HG03442 (cell line): ENCODE measurements around the gene PDLIM4.

Experiments
- ATAC-seq: cut with Tn5 transposase; IDR thresholded peaks from one replicate; pipeline ENCODE4 v1.9.1; 2021; ENCODE audit warnings: mild to moderate bottlenecking, moderate library complexity; ENCODE audit not compliant: unreplicated experiment

The PDLIM4 gene

GRCh38 chr5:132257131-132258101 is at the start of gene PDLIM4:
PDLIM4 (plus strand) TSS chr5:132257696; CDS start chr5:132257735, 39 bp downstream.
- no peak for ATAC-seq

- ATAC-seq, result no peak
Observed at GRCh38 chr5:132207778-132208177, 49.7 kb upstream of the PDLIM4 start.

- ATAC-seq, result no peak
Observed at GRCh38 chr5:132209131-132209530, 48.4 kb upstream of the PDLIM4 start.

GRCh38 chr5:132209901-132210545 is 47.5 kb upstream of the PDLIM4 start:
- no peak for ATAC-seq

- ATAC-seq, result no peak
Observed at GRCh38 chr5:132210944-132211343, 46.6 kb upstream of the PDLIM4 start.

- no peak for ATAC-seq
Observed at GRCh38 chr5:132211787-132212186, 45.7 kb upstream of the PDLIM4 start.

- no peak for ATAC-seq
Observed at GRCh38 chr5:132213666-132214065, 43.8 kb upstream of the PDLIM4 start.

GRCh38 chr5:132214491-132214890 is 43.0 kb upstream of the PDLIM4 start:
- no peak for ATAC-seq

- ATAC-seq, result no peak
Observed at GRCh38 chr5:132215329-132215728, 42.2 kb upstream of the PDLIM4 start.

GRCh38 chr5:132218321-132218720 is 39.2 kb upstream of the PDLIM4 start:
- no peak for ATAC-seq

- ATAC-seq, result no peak
Observed at GRCh38 chr5:132219289-132219970, 38.1 kb upstream of the PDLIM4 start.

GRCh38 chr5:132219981-132220380 is 37.5 kb upstream of the PDLIM4 start:
- ATAC-seq, result no peak

- no peak for ATAC-seq
Observed at GRCh38 chr5:132220491-132220890, 37.0 kb upstream of the PDLIM4 start.

- peak; percentile 12 for ATAC-seq
Observed at GRCh38 chr5:132221781-132222648, 35.5 kb upstream of the PDLIM4 start.

- peak; percentile 58 for ATAC-seq
Observed at GRCh38 chr5:132222649-132223038, 34.9 kb upstream of the PDLIM4 start.

GRCh38 chr5:132223861-132224260 is 33.6 kb upstream of the PDLIM4 start:
- ATAC-seq, result no peak

- ATAC-seq, result no peak
Observed at GRCh38 chr5:132224716-132225115, 32.8 kb upstream of the PDLIM4 start.

- no peak for ATAC-seq
Observed at GRCh38 chr5:132225165-132226032, 32.1 kb upstream of the PDLIM4 start.

GRCh38 chr5:132226516-132227234 is 30.8 kb upstream of the PDLIM4 start:
- no peak for ATAC-seq
